Posterior cingulate gyrus (tissue), 11 donors: ENCODE results near the gene MSL1.
A peak's percentile ranks its signal among the peaks of the same experiment; 100 is the strongest.

Source experiments
- DNase-seq, 10 donors: peaks; one replicate each; pipeline versions ENCODE4 v3.0.0 to v3.0.0-alpha.2; 2020 to 2021; ENCODE audit warnings: mixed read lengths in 3 of 10
- intact Hi-C: fragments of 100-400 bp; cut with DNase I; formaldehyde crosslinking; loops from one replicate; pipeline ENCODE4 v1.15.1; 2023

Gene MSL1, protein sequence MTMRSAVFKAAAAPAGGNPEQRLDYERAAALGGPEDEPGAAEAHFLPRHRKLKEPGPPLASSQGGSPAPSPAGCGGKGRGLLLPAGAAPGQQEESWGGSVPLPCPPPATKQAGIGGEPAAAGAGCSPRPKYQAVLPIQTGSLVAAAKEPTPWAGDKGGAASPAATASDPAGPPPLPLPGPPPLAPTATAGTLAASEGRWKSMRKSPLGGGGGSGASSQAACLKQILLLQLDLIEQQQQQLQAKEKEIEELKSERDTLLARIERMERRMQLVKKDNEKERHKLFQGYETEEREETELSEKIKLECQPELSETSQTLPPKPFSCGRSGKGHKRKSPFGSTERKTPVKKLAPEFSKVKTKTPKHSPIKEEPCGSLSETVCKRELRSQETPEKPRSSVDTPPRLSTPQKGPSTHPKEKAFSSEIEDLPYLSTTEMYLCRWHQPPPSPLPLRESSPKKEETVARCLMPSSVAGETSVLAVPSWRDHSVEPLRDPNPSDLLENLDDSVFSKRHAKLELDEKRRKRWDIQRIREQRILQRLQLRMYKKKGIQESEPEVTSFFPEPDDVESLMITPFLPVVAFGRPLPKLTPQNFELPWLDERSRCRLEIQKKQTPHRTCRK

DNA sequence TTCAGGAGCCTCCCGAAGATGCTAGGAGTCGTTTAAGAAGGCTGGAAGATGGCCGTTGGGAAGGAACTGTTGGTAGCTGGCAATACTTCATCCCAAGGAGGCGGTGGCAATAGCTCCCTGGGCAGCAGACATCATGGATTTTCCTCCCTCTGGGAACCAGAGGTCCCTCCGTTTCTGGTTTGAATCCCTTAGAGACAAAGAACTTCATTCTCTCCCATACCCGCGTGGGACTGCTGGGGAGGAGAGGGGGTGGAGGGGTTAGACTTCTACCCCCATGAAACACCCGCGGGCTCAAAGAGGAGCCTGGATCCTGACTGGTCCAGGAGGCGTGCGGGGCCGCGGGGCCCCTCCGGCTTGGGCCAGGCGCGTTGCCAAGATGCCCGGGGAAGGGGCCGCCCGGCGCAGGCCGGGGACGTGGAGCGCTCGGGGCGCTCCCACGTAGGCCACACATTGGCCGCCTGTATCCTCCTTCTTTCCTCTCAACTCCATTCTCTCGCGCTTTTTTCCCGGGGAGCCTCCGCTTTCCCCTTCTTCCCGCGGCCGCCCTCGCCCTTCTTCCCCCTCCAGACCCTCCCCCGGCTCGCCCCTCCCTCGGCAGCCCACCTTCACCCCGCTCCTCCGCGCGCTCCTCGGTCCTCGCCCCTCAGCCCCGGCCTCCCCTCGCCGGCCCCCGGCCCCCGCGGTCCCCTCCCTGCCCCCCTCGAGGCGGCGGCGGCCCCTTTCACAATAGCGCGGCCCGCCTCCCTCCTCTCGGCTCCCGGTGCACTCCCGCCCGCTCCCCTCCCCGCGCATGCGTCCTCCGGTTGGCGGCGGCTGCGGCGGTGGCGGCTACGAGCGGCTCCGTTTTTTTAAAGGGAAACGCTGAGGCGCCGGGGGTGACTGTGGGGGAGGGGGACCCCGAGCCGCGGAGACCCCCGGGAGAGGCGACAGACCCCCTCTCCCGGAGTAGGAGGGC is at the start of gene MSL1:
MSL1 (plus strand) TSS at position 791 of the 955 bp plus-strand sequence. CDS start 642 bp downstream, outside the sequence.
- intact Hi-C loops, result loop anchor here (1.0 kb wide), 1 partner anchor 8 kb away; no protein-coding TSS in a partner anchor
- DNase-seq, result peak; percentile 85 to 98 (median 88)

DNA sequence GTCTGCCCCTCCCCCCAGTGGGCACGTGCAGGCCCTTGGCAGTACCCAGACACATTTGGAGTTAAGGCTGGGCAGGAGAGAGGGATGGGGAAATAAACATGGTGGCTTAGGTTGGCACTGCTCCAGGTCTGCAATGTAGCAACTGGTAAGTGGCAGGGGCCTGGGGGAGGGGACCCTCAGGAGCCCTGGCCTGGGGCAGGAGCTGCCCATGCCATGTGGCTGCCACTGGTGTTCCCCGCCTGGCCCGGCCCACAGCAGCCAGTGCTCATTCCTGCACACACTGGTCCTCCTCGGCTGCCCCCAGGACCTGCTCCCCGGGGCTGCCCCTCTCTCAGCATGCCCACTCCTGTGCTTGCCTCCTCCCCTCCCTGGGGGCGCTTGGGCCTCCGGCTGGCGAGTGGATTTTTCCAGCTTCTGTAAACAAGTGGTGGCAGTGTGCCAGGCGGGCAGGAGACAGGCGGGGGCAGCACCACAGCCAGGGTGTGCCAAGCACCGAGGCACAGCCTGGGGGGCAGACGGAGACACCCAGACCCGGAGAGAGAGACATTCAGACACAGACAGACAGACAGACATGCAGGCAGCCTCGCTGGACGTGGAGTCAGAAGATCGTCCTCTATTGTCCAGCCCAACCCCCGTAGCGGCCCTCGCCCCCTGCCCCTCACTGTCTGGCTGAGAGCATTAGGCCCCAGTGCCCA is 49.6 kb upstream of the MSL1 start:
- DNase-seq, result peak; percentile 85 to 98 (median 92)
- intact Hi-C loops, result no loop called here

DNA sequence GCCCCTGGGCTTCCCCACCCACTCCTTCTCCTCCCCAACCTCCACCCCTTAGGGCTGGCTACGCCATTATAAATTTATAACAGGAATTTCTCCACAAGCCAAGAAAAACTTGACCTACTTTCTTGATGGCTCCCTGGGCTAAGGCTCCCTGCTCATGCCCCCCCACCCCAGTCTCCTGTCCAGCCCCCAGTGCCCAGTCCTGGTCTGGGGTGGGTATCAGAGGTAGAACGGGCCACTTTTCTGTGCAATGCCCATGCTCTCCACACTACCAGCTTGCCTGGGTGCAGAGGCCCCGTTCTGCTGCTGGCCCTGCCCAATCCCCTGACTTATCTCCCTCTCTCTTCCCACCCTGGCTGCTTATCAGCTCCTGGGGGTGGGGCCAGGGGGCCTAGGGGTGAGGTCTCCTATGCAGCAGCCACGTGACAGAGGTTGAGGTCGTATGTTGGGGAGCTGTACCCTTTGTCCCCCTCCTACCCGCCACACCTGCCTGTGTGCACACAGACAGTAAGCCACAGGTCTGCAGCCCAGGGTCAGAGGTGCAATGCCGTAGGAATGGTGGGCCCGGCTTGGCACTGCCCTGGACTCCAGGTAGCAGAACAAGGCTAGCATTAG is 48.9 kb upstream of the MSL1 start:
- intact Hi-C loops, result no loop called here
- peak in 1 of 10 donors; percentile 81 for DNase-seq

DNA sequence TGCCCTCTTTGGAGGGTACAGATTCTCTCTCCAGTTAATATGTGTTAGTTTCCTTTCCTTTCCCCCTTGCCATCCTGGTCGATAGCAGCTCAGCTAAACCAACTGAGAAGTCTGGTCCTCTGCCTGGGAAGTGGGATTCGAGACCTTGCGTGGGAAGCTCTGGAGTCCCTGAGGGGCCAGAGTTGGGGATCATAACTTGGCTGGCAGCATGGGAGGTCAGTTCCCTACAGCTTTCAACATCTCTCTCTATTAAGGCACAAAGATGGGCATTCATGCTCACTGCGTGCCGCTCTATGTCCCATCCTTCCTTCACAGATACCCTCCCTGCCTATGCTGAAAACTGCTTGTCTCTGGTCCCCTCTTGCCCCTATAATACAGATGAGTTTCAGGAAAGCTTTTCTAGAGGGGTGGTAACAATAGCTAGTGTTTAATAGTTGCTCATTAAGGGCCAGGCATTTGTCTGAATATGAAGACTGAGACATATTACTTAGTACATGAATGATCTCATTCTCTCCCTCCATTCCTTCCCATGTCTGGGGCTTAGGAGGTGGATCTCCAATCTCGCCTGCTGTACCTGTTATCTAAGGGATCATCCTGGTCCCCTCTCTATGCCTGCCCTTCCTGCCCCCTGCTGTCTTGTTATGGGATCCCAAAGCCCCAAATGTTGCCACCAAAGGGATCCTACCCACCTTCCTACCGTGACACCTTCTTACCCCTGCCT is 48.2 kb upstream of the MSL1 start:
- intact Hi-C loops, result no loop called here
- peak in 1 of 10 donors; percentile 12 for DNase-seq

DNA sequence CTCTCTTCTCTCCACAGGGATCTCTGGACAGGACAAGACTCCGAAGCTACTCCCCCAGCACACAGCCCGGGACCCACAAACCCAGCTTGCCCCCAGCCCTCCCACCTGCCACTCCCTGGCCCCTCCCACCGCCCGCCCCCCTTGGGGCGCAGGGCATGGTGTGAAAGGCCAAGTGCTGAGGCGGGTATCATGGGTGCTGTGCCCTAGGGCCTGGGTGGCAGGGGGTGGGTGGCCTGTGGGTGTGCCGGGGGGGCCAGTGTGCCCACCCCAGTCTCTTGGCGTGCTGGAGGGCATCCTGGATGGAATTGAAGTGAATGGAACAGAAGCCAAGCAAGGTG is 47.6 kb upstream of the MSL1 start:
- intact Hi-C loops, result no loop called here
- DNase-seq, result no peak

DNA sequence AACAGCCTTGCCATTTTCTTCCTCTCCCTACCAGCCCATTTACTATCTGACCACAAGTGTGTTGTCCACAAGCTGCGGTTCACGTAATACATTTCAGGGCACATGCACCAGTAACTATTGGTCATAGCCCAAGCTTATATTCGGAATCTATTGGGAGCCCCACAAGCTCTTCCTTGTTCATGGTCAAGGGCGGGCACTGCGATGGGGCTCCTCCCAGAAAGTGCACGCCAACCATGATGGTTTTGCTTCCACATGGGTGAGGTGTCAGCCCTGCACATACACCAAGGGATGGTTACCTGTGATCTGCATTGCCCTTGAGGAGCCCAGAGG is 46.9 kb upstream of the MSL1 start:
- DNase-seq, result no peak
- intact Hi-C loops, result loop anchor here (1.0 kb wide), 1 partner anchor 13 kb away; the partner anchor contains the start of gene THRA

DNA sequence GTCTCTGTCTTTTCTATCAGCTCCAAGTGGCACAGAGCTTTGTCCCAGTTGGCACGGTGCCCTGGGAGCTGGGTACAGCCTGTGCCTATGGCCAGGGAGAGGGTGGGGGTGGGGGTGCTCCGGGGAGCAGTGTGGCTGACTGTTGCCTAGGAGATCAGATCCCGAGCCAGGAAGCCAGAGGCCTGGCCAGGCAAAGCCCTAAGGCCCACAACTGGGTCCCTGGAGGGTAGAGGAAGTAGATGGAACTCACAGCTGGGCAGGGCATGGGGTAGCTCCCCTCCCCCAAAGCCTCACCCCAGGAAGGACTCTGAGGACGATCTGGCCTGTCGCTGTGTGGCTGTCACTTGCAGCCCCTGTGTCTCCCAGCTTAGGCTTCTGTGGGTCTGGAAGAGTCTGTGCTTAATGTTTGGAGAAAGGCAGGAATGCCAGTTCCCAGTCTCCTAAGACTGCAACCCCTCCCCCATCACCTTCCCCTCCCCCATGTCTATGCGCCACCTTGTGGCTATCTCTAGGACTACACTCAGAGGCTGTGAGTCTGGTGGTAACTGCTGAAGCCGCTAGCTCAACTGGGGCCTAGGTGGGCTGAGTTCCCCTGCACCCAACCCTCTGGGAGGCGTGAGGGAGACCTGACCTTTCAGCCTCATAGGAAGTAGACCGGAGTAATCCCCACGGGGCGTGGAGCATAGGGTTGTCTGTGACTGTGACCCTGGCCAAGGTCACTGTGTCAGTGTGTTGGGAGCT is 46.4 kb upstream of the MSL1 start:
- DNase-seq, result peak in 8 of 10 donors; percentile 74 to 96 (median 86)
- intact Hi-C loops, result loop anchor here (1.0 kb wide), 1 partner anchor 13 kb away; the partner anchor contains the start of gene THRA

DNA sequence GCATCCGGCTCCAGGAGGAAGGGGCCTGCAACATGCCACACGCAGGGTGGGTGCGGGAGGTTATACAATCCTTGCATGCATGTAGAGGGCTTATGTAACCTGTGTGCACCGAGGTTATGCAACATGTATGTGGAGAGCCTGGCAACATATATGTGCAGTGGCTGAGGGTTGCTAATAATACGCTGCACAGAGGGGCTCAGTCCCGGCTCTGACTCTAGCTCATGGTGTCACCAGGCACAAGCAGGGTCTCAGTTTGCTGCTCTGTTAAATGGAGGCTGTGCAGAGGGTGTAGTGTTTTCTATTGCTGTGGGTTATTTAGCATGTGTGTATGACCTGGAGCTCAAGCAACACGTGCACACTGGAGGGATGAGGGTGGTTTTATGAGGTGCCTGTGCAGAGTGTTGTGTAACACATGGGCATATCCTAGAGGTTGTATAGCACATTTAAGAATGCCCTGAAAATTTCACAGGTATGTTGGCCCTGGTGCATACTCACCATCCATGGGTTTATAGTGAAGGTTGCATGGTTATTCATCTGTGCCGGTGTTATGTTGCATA is 45.8 kb upstream of the MSL1 start:
- intact Hi-C loops, result loop anchor here (1.0 kb wide), 1 partner anchor 14 kb away; the partner anchor contains the start of gene THRA
- peak in 1 of 10 donors; percentile 66 for DNase-seq

DNA sequence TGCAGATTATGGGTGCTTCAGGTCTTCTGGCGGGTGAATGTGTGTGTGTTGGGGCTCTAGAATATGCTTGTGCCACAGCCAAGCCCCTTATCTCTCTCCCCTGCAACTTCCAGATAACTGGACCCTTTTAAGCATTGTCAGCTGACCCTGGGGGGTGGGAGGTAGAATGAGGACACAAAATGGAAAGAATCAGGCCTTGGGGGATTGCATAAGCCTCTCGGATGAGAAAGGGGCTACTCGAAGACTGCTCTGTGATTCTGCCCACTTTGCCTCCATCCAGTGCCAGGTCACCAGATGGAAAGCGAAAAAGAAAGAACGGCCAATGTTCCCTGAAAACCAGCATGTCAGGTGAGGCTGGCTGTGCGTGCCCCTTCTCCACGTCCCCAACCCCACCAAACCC is 45.2 kb upstream of the MSL1 start:
- intact Hi-C loops, result no loop called here
- DNase-seq, result no peak

DNA sequence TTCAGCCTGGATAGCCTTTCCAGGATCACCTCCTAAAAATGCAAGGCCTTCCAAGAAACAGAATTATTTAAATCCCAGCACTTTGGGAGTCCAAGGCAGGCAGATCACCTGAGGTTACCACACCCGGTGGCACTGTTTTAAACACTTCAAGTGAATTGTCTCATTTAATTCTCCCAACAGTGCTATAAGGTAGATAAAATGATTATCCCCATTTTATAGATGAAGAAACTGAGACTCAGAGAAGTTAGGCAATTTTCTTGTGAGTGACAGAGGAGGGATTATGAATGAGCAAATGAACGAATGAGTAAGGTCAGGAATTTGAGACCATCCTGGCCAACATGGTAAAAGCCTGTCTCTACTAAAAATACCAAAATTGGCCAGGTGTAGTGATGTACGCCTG is 42.2 kb upstream of the MSL1 start:
- DNase-seq, result no peak

DNA sequence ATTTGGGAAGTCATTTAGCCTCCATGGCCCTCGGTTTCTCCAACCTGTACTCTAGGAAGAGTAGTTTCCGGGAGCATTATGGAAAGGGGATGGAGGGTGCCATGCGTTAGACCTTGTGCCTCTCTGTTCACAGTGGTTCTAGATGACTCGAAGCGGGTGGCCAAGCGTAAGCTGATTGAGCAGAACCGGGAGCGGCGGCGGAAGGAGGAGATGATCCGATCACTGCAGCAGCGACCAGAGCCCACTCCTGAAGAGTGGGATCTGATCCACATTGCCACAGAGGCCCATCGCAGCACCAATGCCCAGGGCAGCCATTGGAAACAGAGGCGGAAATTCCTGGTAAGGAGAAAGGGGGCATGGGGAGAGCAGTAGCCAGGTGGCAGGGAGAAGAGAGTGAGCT is 37.3 kb upstream of the MSL1 start:
- no peak for DNase-seq
- intact Hi-C loops, result no loop called here

More for the DNA sequence above, 42.2 kb upstream of the MSL1 start:
- intact Hi-C loops, result no loop called here

DNA sequence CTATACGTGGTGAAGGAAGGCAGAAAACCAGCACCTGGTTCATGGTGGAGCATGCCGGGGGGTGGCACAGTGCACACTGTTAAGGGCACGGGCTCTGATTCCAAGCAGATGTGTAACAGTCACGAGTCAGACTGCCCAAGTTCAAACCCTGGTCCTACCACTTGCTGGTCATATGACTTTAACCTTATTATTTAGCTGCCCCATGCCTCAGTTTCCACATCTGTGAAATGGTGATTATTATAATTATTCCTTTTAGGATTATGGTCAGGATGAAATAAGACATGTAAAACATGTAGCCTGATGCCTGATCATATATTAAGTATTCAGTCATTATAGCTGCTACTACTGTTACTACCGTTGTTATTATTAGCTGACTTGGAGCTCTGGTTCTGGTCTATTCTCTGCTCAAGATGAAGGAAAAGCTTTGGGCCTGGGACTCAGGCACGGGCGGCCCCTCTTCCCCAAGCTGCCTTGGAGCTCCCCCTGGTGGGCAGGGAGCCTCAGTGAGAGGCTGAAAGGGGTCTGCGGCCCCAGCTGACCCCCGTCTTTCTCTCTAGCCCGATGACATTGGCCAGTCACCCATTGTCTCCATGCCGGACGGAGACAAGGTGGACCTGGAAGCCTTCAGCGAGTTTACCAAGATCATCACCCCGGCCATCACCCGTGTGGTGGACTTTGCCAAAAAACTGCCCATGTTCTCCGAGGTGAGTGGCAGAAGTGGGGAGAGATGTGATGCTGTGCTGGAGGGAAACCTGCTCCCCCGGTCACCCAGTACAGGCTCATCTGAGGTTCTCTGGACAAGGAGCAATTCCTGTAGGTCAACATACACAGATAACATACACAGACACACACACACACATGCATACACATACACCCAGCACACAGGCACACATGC is 35.4 kb upstream of the MSL1 start:
- peak in 1 of 10 donors; percentile 56 for DNase-seq
- intact Hi-C loops, result no loop called here

DNA sequence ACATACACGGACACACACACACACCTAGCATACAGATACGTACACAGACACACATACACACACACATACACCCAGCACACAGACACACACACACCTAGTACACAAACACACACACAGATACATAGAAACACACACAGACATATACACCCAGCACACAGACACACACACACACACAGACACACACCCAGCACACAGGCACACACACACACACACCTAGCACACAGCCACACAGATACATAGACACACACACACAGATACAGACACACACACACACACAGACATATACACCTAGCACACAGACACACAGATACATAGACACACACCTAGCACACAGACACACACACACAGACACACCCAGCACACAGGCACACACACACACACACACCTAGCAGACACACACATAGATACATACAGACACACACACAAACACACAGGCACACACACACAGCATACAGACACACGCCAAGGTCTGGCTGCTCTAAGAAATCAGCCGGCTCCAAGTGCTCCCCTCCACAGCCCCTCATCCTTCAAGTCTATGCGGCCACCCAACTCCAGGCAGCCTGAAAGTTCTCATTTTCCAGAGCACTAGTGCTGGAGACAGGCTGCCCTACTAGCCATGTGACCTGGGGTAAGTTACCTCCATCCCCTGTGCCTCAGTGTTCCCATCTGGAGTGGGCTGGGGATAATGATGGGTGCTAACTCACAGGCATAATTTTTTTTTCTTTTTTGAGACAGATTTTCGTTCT is 34.5 kb upstream of the MSL1 start:
- intact Hi-C loops, result no loop called here
- no peak for DNase-seq

DNA sequence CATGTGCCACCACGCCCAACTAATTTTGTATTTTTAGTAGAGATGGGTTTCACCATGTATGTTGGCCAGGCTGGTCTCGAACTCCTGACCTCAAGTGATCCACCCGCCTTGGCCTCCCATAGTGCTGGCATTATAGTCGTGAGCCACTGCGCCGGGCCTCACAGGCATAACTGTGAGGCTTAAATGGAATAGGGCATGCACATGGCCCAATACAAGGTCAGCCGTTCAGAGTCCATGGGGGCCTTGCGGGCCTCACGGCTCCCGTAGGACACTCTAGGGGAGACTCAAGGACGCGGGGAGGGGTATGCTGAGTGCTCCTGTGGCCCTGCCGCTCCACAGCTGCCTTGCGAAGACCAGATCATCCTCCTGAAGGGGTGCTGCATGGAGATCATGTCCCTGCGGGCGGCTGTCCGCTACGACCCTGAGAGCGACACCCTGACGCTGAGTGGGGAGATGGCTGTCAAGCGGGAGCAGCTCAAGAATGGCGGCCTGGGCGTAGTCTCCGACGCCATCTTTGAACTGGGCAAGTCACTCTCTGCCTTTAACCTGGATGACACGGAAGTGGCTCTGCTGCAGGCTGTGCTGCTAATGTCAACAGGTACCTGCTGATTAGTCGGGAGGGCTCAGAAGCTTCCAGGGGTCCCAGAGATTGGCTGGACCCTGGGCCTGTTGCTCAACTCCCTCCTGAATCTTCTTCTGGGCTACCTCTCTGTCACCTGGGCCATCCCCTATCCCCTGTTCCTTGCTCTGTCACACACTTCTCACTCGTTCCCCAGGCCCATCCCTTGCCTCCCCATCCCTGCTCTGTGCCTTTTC is 33.7 kb upstream of the MSL1 start:
- no peak for DNase-seq
- intact Hi-C loops, result no loop called here

DNA sequence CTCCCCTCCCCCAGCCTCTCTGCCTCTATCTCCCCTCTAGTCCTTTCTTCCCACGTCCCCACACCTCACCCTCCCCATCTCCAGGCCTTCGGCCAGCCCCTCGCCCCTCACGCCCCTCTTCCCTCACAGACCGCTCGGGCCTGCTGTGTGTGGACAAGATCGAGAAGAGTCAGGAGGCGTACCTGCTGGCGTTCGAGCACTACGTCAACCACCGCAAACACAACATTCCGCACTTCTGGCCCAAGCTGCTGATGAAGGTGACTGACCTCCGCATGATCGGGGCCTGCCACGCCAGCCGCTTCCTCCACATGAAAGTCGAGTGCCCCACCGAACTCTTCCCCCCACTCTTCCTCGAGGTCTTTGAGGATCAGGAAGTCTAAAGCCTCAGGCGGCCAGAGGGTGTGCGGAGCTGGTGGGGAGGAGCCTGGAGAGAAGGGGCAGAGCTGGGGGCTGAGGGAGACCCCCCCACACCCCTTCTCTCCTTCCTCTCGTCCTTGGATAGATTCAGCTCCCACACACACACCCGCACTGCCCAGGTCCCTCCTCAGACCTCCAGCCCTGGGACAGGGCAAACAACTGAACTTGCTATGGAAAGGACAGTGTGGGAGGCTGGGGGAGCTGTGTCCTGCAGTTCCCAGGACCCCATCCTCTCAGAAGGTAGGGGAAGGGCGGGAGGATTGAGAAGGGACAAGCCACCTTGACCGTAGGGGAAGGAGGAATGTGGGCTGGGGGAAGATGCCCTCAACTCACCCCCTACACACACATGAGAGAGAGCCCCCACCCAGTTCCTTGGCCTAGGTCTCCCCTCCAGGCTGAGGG is 32.5 kb upstream of the MSL1 start:
- intact Hi-C loops, result no loop called here
- DNase-seq, result no peak
